Stimulated activated CD8-positive, alpha-beta memory T cell treated with anti-CD3 and anti-CD28 coated beads, Interleukin-7, amount 100 ng/mL, for 4 hours (primary cell): ENCODE measurements around the gene AP1G1.
"Not testable (repeated sequence)": the region's sequence is repeated elsewhere in the genome, so short reads cannot be mapped to it uniquely, and the experiment has no call there.

Experiments
- DNase-seq, 2 donors: peaks; one replicate each; pipeline ENCODE4 v3.0.0-alpha.2; 2020; ENCODE audit warnings: low read depth in 2 of 2

Gene AP1G1

GRCh38 chr16:71808593-71809459 lies at the start of gene AP1G1:
Gene AP1G1, minus strand, starts transcription at chr16:71808834. Its CDS starts 19,355 bp downstream, at chr16:71789479.
- peak; percentile 93 for DNase-seq

GRCh38 chr16:71855937-71856662 lies 47.5 kb upstream of the AP1G1 start:
- DNase-seq = peak in 1 of 2 donors; percentile 10

DNA sequence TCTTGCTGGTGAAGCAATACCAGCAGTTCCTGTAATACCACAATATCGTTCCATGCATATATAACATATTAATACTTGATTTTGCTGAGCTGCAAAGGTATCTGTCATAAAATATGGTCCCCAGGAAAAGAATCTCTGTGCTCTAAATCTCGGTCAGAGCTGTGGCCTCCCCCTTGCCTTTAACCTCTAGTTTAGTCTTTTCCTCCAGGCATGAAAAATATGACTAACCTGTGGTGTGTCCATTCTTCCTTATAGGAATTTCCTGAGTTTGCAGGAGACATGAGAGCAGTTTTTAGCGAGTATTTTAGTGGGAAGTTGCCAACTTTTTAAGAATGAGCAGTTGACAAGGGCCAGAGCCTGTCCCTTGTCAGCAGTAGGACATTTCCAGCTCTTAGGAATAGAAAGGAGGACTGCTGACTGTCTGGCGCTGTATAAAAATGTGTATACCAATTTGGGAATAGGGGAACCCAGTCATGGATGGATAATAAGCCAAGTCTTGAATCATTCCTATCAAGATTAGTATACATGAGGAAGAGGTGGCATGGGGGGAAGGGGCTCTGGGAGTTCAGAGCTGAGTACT lies 45.8 kb upstream of the AP1G1 start:
- no peak for DNase-seq

DNA sequence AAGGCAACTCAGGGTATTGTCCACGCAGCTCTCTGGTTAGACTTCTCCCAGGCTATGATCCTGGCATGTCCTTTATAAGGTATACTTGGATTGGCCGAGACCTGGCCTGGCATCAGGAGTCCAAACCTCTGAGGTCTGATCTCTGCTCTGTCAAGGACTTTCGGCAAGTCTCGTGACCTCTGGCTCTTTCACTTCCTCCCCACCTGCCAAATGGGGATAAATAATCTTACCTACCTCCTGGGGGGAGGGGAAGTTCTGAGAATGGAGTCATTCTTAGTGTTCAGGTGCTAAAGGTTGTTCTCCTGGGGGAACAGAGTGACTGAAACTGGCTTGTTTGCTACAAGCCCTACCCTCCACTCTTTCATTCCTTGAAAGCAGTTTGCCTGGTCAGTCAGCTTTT lies 44.8 kb upstream of the AP1G1 start:
- DNase-seq = no peak

DNA sequence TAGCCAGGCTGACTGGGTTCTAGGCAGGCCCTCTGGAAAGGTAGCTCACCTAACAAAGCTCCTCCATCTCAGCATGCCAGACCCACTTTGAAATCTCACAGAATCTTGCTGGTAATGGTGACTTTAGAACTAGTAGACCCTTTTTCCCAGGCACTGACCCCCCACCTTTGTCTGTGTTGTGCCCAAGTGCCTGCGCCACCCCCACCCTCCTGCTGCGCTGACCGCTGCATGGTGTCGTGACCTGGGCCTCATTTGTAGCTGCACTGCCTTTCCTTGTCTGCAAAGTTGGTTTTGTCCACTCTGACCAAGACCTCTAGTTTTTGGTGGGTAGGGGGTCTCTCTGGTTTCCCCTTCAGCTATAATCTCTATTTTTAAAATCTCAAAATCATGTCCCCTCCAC lies 43.9 kb upstream of the AP1G1 start:
- DNase-seq = no peak

DNA sequence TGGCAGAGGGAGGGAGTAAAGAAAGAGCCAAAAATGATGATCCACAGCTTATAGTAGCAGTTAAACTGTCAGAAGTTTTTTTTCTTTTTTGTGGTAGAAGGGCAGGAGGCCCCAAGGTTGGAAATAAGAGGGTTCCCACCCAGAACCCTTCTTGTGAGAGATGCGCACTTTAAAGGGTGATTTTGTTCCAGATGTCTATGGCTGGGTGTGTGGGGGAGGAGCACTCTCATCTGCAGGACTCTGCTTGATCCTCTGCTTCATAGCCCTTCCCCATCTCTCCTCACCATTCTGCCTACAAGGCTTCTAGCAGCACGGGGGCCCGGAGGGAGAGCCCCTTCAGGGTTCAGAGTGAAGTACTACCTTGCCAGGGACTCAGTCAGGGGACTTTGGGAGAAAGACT lies 43.5 kb upstream of the AP1G1 start:
- no peak for DNase-seq

DNA sequence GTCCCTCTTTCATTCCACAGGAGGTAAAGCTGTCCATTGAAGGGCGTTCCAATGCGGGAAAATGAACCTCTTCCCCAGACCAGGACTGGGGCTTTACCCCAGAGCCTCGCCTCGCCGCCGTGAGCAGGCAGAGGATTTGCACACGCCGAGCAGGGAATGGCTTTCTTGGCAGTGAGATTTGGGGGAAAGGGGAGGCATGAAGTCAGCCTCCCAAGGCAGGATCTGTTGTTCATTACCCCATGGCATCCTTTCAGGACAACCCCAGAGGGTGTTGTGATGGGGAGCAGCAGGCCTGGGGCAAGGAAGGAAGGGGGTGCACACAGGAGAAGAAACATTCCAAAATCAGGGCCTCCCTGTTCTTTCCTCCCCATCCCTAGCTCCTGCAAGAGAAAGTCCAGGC lies 43.1 kb upstream of the AP1G1 start:
- DNase-seq = no peak

GRCh38 chr16:71848622-71849021 lies 40.0 kb upstream of the AP1G1 start:
- DNase-seq = no peak

DNA sequence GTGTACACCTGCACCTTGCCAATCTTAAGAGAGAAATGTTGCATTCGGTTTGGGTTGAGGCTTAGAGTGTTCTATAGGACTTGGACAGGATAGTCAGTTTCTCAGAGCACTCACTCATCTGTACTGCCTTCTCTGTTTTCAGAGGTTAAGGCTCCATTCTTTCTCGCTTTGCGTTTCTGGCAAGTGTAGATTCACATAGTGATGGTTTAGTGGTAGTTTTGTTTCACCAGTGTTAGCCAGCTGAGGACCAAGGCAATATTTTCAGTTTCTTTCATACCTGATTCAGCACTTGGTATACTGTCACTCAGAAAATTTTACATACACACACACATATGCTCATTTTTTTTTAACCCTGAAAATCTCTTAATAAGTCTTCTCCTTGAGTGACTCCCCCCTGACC lies 38.5 kb upstream of the AP1G1 start:
- no peak for DNase-seq

- DNase-seq = no peak
These were observed 37.8 kb upstream of the AP1G1 start for GRCh38 chr16:71846431-71846830.

GRCh38 chr16:71845639-71846430 lies 37.2 kb upstream of the AP1G1 start, which contains the start of gene ATXN1L:
Gene ATXN1L, plus strand, starts transcription at chr16:71845976. Its CDS starts 3,765 bp downstream, at chr16:71849741.
- DNase-seq = peak; percentile 75 to 87

GRCh38 chr16:71843572-71843971 lies 34.9 kb upstream of the AP1G1 start:
- no peak for DNase-seq

DNA sequence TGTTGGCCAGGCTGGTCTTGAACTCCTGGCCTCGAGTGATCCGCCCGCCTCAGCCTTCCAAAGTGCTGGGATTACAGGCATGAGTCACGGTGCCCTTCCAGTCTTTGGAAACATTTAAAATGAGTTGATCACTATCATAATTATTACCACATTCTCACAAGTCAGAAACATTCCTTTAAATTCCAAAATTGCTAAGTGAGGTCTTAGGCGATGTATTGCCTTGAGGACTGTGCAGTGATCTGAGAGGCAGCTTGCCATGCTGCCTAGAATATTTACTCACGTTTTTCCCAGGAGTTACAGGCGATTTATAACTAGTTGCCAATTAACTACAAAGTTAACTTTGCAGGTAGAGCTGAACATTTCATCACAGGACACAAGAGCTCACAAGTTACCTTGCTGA lies 31.4 kb upstream of the AP1G1 start:
- no peak for DNase-seq

DNA sequence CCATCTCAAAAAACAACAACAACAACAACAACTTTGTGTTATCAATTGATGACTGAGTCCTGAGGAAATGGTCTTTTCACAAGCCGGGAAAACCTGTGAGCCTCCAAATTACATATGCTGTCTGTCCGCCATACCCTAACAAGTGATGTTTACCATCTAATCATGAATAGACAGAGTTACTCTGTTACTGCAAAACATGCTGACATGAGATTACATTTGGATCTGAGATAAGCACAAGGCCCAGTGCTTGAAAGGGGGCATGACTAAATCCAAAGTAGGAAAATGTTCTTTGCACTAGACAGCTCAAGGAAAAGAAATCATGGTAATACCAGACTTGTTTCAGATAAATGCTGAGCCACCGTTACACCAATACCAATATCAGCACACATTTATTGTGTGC lies 28.5 kb upstream of the AP1G1 start:
- no peak for DNase-seq

- DNase-seq = no peak
These were observed 25.7 kb upstream of the AP1G1 start for GRCh38 chr16:71834291-71834690.

DNA sequence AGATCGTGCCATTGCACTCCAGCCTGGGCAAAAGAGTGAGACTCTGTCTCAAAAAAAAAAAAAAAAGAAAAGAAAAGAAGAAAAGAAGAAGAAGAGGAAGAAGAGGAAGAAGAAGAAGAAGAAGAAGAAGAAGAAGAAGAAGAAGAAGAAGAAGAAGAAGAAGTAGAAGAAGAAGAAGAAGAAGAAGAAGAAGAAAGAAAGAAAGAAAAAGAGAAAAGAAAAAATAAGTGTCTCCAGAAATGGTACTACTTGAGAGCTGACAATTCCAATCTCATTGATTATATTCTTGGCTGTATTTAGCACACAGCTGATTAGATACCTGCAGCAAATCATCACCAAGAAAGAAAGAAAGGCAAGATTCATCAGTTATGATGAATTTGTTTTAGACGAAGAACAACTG lies 23.5 kb upstream of the AP1G1 start:
- DNase-seq = not testable (repeated sequence)

GRCh38 chr16:71831698-71832097 lies 23.1 kb upstream of the AP1G1 start:
- DNase-seq = not testable (repeated sequence)

GRCh38 chr16:71830359-71830758 lies 21.7 kb upstream of the AP1G1 start:
- no peak for DNase-seq

- no peak for DNase-seq
These were observed 17.9 kb upstream of the AP1G1 start for GRCh38 chr16:71826533-71827017.

DNA sequence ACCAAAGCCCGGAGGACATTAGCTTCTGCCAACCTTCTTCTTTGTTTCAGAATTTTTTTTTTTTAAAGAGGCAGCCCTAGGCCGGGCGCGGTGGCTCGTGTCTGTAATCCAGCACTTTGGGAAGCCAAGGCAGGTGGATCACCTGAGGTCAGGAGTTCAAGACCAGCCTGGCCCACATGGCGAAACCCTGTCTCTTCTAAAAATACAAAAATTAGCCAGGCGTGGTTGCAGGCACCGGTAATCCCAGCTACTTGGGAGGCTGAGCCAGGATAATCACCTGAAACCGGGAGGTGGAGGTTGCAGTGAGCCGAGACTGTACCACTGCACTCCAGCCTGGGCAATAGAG lies 8.5 kb upstream of the AP1G1 start:
- not testable (repeated sequence) for DNase-seq

DNA sequence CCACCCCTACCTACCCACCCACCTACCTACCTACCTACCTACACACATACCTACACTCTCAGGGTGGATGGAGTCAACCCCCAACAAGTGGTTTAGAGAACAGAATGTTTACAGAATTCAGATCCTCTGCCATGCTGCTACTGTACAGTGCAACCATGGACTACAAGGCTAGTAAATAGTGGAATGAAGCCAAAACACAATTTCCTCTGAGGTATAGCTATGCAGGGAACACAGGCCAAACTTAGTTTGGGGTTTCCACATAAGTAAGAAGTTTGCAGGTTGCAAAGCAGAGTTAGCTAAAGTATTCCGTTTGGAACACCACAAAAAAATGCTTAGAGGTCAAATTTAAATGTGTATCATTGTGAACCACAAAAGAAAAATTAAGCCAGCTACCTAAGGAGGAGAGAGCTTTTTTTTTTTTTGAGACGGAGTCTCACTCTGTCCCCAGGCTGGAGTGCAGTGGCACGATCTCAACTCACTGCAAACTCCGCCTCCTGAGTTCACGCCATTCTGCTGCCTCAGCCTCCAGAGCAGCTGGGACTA lies 2.7 kb upstream of the AP1G1 start:
- no peak for DNase-seq
